ENCODE measurements around the gene LRP8.
A peak's percentile ranks its signal among the peaks of the same experiment; 100 is the strongest.
"Not testable (repeated sequence)": the region's sequence is repeated elsewhere in the genome, so short reads cannot be mapped to it uniquely, and the experiment has no call there.

Gene LRP8

GRCh38 chr1:53207726-53208125 is 120.1 kb downstream of the LRP8 start:
- no peak overlapping the region for H3K27ac ChIP-seq (ENCODE audit: low read depth, low read length)
- H3K27me3 ChIP-seq (ENCODE audit: insufficient read depth, low read length) = no peaks in the 10 kb centered on the region
- H3K79me2 ChIP-seq (ENCODE audit: control insufficient read depth, insufficient read depth, low read length, unreplicated experiment) = no peaks in the 10 kb centered on the region
- H2AFZ ChIP-seq (ENCODE audit: low read length, unreplicated experiment) = no peak overlapping the region
- H3K36me3 ChIP-seq (ENCODE audit: insufficient read depth, low read length) = peaks cover 56% of the 10 kb centered on the region
- no peaks in the 10 kb centered on the region for H3K4me1 ChIP-seq (ENCODE audit: control insufficient read depth, insufficient read depth, low read length, unreplicated experiment)
- H3K4me3 ChIP-seq (ENCODE audit: low read depth, low read length) = no peak overlapping the region

- Histone ChIP-seq H3K4me1 (ENCODE audit: control insufficient read depth, insufficient read depth, low read length, unreplicated experiment) (no peaks in the 10 kb centered on the region), H3K4me3 (ENCODE audit: low read depth, low read length) (no peak overlapping the region), H3K79me2 (ENCODE audit: control insufficient read depth, insufficient read depth, low read length, unreplicated experiment) (no peaks in the 10 kb centered on the region), H3K27ac (ENCODE audit: low read depth, low read length) (no peak overlapping the region), H3K36me3 (ENCODE audit: insufficient read depth, low read length) (peaks cover 65% of the 10 kb centered on the region), H2AFZ (ENCODE audit: low read length, unreplicated experiment) (no peak overlapping the region), H3K27me3 (ENCODE audit: insufficient read depth, low read length) (no peaks in the 10 kb centered on the region)
Measured at GRCh38 chr1:53206735-53207379, 121.0 kb downstream of the LRP8 start.

- H3K4me3 ChIP-seq (ENCODE audit: low read depth, low read length); H3K4me1 ChIP-seq (ENCODE audit: control insufficient read depth, insufficient read depth, low read length, unreplicated experiment): not testable (repeated sequence)
Measured at GRCh38 chr1:53206083-53206685, 121.7 kb downstream of the LRP8 start.

DNA sequence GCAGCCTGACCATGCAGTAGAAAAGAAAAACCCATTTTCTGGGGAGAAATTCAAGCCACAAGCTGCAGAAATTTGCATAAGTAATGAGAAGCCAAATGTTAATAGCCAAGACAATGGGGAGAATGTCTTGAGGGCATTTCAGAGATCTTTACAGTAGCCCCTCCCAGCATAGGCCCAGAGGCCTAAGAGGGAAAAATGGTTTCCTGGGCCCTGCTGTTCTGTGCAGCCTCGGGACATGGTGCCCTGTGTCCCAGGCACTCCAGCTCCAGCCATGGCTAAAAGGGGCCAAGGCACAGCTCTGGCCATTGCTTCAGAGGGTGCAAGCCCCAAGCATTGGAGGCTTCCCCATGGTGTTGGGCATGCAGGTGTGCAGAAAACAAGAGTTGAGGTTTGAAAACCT is 122.4 kb downstream of the LRP8 start:
- H2AFZ ChIP-seq (ENCODE audit: low read length, unreplicated experiment); H3K27me3 ChIP-seq (ENCODE audit: insufficient read depth, low read length): not testable (repeated sequence)
- peaks cover 60% of the 10 kb centered on the region for H3K36me3 ChIP-seq (ENCODE audit: insufficient read depth, low read length)

More at GRCh38 chr1:53206083-53206685, 121.7 kb downstream of the LRP8 start:
- H3K79me2 ChIP-seq (ENCODE audit: control insufficient read depth, insufficient read depth, low read length, unreplicated experiment); H3K27ac ChIP-seq (ENCODE audit: low read depth, low read length); H3K27me3 ChIP-seq (ENCODE audit: insufficient read depth, low read length); H2AFZ ChIP-seq (ENCODE audit: low read length, unreplicated experiment): not testable (repeated sequence)
- H3K36me3 ChIP-seq (ENCODE audit: insufficient read depth, low read length) = peaks cover 66% of the 10 kb centered on the region

DNA sequence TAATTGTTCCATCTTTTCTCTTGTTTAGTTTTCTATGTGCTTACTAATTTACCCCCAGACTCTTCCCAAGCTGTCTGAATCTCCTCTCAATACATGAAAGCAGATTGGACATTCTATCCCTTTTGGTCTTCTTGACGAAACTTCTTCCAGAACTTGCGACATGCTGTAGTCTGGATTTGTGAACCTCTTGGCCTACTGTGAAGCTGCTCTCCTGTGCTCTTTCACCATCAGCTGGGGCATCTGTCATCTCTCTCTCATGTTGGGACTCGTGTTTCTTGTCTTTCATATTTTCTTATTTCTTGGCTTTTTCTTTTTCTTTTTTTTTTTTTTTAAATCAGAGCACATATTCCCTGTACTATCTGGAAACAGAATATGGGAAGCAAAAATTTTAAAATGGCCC is 124.4 kb downstream of the LRP8 start:
- Histone ChIP-seq H3K79me2 (ENCODE audit: control insufficient read depth, insufficient read depth, low read length, unreplicated experiment) (peaks cover 1% of the 10 kb centered on the region), H3K36me3 (ENCODE audit: insufficient read depth, low read length) (peaks cover 58% of the 10 kb centered on the region), H3K4me1 (ENCODE audit: control insufficient read depth, insufficient read depth, low read length, unreplicated experiment) (peaks cover 3% of the 10 kb centered on the region), H3K27ac (ENCODE audit: low read depth, low read length) (no peak overlapping the region), H3K27me3 (ENCODE audit: insufficient read depth, low read length) (no peaks in the 10 kb centered on the region), H2AFZ (ENCODE audit: low read length, unreplicated experiment) (no peak overlapping the region), H3K4me3 (ENCODE audit: low read depth, low read length) (no peak overlapping the region)

More for the DNA sequence above, 122.4 kb downstream of the LRP8 start:
- H3K4me1 ChIP-seq (ENCODE audit: control insufficient read depth, insufficient read depth, low read length, unreplicated experiment); H3K27ac ChIP-seq (ENCODE audit: low read depth, low read length); H3K4me3 ChIP-seq (ENCODE audit: low read depth, low read length); H3K79me2 ChIP-seq (ENCODE audit: control insufficient read depth, insufficient read depth, low read length, unreplicated experiment): not testable (repeated sequence)

GRCh38 chr1:53198241-53198651 is 129.6 kb downstream of the LRP8 start:
- Histone ChIP-seq H3K4me3 (ENCODE audit: low read depth, low read length) (peak overlapping the region; percentile 92), H3K79me2 (ENCODE audit: control insufficient read depth, insufficient read depth, low read length, unreplicated experiment) (peaks cover 18% of the 10 kb centered on the region), H3K36me3 (ENCODE audit: insufficient read depth, low read length) (peaks cover 17% of the 10 kb centered on the region), H3K27ac (ENCODE audit: low read depth, low read length) (peak overlapping the region; percentile 35; the same call in 1 of the 2 replicates), H3K27me3 (ENCODE audit: insufficient read depth, low read length) (no peaks in the 10 kb centered on the region), H3K4me1 (ENCODE audit: control insufficient read depth, insufficient read depth, low read length, unreplicated experiment) (peaks cover 22% of the 10 kb centered on the region), H2AFZ (ENCODE audit: low read length, unreplicated experiment) (no peak overlapping the region)

DNA sequence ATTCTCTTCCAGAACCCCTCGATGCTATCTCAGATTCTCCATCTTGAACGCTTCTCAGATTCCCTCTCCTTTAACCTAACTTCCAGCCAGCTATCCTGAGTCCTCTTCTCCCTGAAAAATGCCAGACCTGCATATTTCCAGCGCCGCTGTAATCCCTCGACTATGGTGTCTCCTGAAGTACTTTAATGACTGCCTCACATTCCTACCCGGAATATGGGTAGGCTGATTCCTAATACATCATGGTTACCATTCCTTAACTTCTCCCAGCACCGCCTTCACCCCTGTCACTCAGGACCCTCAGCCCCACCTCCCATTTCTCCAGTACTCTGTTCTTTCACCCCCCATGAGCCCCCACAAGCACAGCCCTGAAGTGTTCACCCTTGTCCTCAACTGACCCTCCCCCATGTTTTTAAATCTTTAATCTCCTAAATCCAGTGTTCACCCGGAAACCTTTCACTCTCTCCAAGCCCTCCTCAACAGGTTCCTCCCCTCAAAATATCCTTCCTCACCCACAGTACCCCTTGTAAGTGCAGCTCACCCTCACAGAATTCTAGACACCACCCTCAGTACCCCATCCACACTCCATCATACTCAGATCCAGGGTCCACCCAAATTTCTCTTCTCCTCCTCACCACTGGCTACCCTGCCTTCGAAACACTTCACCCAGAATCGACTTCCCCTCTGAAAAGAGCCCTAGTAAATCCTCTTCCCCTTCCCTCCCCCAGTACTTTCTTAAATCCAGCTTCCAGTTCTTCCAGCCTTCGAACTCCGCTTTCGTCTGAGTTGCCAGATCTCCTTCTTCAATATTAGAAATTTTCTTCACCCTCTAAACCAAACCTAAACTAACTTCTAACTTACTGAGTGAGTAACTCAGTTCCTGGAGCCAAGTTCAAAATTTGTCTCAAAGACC is 130.3 kb downstream of the LRP8 start:
- Histone ChIP-seq H3K4me3 (ENCODE audit: low read depth, low read length) (peak overlapping the region; percentile 92), H3K4me1 (ENCODE audit: control insufficient read depth, insufficient read depth, low read length, unreplicated experiment) (peaks cover 22% of the 10 kb centered on the region), H2AFZ (ENCODE audit: low read length, unreplicated experiment) (peak overlapping the region; percentile 97), H3K27me3 (ENCODE audit: insufficient read depth, low read length) (no peaks in the 10 kb centered on the region), H3K79me2 (ENCODE audit: control insufficient read depth, insufficient read depth, low read length, unreplicated experiment) (peaks cover 18% of the 10 kb centered on the region), H3K36me3 (ENCODE audit: insufficient read depth, low read length) (peaks cover 11% of the 10 kb centered on the region), H3K27ac (ENCODE audit: low read depth, low read length) (peak overlapping the region; percentile 59)

DNA sequence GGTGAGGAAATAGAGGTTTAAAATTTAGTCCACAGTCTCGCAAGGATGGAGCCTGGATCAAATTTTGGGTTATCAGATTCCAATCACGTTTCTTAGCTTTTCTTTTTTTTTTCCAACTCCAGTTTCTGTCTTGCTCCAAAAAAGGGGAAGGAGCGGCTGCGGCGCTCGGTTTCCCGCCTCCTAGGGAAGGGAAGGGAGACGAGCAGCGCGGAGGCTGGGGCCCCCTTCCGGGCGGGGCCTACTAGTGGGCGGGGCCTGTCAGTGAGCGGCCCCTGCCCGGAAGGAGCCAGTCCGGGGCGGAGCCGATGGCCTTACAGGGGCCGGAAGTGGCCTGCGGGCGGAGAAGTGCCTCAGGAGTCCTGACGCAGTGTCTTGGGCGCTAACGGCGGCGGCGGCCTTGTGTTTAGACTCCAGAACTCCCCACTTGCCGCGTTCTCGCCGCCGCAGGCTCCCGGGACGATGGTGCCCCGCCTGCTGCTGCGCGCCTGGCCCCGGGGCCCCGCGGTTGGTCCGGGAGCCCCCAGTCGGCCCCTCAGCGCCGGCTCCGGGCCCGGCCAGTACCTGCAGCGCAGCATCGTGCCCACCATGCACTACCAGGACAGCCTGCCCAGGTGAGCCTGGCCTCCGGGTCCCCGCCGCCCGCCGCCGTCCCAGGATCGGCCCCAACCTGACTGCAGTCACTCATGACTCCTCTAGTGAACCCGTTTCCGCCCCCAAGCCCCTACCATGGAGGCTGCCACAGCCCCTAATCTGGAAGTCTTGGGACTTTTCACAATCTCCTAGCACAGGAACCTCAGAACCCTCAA is 131.2 kb downstream of the LRP8 start, which contains the start of gene CPT2:
Gene CPT2 (plus strand): TSS at position 340 of the 806 bp plus-strand sequence. CDS start 120 bp downstream, at position 460.
- Histone ChIP-seq H3K27me3 (ENCODE audit: insufficient read depth, low read length) (no peaks in the 10 kb centered on the region), H3K79me2 (ENCODE audit: control insufficient read depth, insufficient read depth, low read length, unreplicated experiment) (peaks cover 18% of the 10 kb centered on the region), H3K36me3 (ENCODE audit: insufficient read depth, low read length) (peaks cover 3% of the 10 kb centered on the region; the same call in 1 of the 2 replicates), H3K4me1 (ENCODE audit: control insufficient read depth, insufficient read depth, low read length, unreplicated experiment) (peaks cover 22% of the 10 kb centered on the region), H3K4me3 (ENCODE audit: low read depth, low read length) (peak within 1 kb of the TSS; percentile 92), H3K27ac (ENCODE audit: low read depth, low read length) (peak within 1 kb of the TSS; percentile 59), H2AFZ (ENCODE audit: low read length, unreplicated experiment) (peak within 1 kb of the TSS; percentile 97)

- H3K36me3 ChIP-seq (ENCODE audit: insufficient read depth, low read length) = no peaks in the 10 kb centered on the region
- peak overlapping the region; percentile 79 for H2AFZ ChIP-seq (ENCODE audit: low read length, unreplicated experiment)
- H3K4me1 ChIP-seq (ENCODE audit: control insufficient read depth, insufficient read depth, low read length, unreplicated experiment) = peaks cover 22% of the 10 kb centered on the region
- H3K79me2 ChIP-seq (ENCODE audit: control insufficient read depth, insufficient read depth, low read length, unreplicated experiment) = peaks cover 18% of the 10 kb centered on the region
- H3K27ac ChIP-seq (ENCODE audit: low read depth, low read length) = peak overlapping the region; percentile 19
- H3K27me3 ChIP-seq (ENCODE audit: insufficient read depth, low read length) = no peaks in the 10 kb centered on the region
- H3K4me3 ChIP-seq (ENCODE audit: low read depth, low read length) = peak overlapping the region; percentile 92
Measured at GRCh38 chr1:53196017-53196484, 131.8 kb downstream of the LRP8 start.

Measured in ACC112 (cell line).